HS-5 (cell line): ENCODE measurements around the gene UGCG.
"Not testable (repeated sequence)": the region's sequence is repeated elsewhere in the genome, so short reads cannot be mapped to it uniquely, and the experiment has no call there.

Source experiments
- DNase-seq: peaks from one replicate; pipeline ENCODE4 v3.0.0-alpha.2; 2012; ENCODE audit warnings: low read depth

Gene UGCG

GRCh38 chr9:111920531-111920930 lies 23.9 kb downstream of the UGCG start:
- no peak for DNase-seq

GRCh38 chr9:111922324-111923013 lies 25.9 kb downstream of the UGCG start:
- DNase-seq, result no peak

DNA sequence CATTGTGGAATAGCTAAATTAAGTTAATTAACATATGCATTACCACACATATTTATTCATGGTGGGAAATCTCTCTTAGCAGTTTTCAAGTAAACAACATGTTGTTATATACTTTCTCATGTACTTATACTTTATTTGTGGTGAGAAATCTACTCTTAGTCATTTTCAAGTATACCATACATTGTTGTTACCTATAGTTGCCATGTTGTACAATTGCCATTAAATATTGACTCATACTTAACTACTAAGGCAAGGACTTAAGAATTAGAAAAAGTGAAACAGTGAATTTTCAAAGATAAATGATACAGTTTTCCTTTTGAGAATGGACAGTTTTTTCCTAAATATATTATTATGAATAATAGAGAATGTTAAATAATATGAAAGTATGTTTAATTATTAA lies 27.7 kb downstream of the UGCG start:
- DNase-seq, result no peak

DNA sequence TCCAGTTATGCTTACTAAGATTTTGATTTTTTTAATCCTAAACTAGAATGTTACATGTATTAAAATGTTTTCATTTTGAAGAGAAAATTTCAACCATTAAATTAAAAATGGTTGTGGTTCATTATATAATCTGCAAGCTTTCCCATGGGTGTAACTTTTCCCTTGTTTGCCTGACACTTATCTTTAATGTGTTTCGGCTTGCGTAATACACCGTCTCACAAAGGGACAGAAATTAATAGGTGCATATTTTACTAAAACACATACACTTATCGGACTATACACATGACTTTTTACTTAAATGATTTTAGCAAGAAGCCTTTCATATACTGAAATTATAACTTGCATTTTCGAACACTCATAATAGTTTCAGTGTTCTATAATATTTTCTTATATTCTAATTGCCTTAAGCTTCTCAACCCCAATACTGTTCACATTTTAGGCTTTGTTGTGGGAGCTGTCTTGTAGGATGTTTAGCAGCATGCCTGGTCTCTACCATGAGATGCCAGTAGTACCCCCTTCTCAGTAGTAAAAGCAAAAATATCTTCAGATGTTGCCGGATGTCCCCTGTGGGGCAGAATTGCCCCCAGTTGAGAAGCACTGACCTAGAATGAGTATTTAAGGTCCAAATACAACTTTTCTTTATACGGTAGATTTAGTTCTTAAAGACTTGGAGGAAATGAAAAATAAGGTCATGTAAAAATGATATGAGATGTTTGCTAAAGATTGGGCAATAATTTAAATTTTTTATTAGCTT lies 28.6 kb downstream of the UGCG start:
- DNase-seq, result no peak

- no peak for DNase-seq
Observed at GRCh38 chr9:111925784-111926183, 29.2 kb downstream of the UGCG start.

DNA sequence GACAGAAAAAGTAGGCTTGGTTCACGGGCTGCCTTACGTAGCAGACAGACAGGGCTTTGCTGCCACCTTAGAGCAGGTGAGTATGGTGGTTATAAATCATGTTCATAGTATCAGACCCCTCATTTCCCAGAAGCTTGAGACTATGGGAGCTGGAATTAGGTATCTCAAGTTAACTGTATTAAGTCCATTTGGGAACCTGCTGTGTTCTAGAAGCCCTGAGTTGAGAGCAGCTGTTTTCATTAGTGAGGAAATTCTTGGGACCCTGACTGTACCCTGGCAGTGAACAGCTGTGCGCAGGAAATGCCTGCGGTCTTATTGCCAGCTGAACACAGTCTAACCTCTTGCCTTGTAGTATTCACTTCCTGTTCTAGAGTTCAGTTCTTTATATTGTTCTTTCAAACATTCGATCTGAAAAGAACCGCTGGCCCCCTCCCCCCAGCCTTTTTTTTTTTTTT lies 29.8 kb downstream of the UGCG start:
- no peak for DNase-seq

GRCh38 chr9:111928359-111928720 lies 31.7 kb downstream of the UGCG start:
- DNase-seq, result no peak

- DNase-seq, result no peak
Observed at GRCh38 chr9:111934747-111935146, 38.1 kb downstream of the UGCG start.

- no peak for DNase-seq
Observed at GRCh38 chr9:111936391-111936790, 39.8 kb downstream of the UGCG start.

DNA sequence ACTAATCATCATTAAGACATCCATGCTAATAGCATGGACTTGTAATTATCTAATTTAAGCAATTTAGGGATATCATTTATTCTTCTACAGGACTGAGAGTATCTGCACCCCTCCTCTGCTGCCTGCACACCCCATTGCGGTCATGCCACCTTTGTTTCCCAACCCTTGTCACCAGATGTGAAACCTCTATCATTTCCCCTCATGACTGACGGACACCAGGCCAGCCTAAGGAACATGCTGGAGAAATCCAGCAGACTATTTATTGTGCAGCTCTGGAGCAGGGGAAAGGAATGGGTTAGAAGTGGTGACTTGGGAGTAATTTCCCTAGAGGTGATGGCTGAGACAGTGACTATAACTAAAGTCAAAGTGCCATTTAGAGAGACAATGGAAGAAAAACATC lies 40.7 kb downstream of the UGCG start:
- no peak for DNase-seq

DNA sequence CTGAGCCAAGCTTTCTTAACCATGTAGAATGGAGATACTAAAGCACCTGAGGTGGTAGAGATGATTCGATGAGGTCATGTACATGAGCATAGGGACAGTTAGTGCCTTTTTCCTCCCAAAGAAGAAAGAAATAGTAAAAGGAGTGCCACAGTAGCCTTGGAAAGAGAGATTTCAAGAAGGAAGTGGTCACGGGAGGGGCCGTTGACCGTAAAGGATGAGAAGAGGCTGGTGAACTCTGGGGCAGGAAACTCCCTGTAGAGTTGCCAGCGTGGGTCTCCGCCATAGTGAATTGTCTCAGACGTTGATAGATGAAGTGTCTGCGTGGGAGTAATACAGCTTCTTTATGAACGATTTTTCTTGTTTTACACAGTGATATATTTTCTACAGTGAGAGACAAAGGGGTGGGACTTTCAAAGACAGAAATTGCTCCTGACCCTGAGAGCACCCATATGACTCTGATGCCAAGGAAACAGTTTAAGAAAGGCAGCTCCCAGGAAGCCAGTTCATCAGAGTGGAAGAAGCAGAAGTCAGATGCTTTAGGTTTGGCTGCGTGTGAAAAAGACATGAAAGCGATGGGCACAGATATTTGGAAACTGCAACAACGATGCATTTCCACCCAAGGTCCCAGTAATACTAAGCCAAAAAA lies 41.3 kb downstream of the UGCG start:
- no peak for DNase-seq

DNA sequence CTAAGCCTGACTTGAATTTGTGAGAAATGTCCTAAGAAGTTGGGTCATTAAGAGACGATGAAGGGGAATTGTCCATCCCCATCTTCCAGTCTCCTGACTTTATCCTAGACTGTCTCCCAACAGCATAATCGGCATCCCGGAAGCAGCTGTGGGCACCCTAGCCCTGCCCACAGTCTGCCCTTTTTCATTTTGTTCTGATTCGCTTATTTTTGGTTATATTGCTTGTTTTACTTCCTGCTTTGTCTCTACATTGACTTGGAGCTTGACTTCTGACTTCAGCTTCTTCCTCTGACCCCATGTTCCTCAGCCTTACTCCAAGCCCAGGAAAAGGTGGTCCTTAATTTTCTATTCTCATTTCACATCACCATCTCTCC lies 41.8 kb downstream of the UGCG start:
- DNase-seq, result no peak

GRCh38 chr9:111939322-111939721 lies 42.7 kb downstream of the UGCG start:
- no peak for DNase-seq

- DNase-seq, result no peak
Observed at GRCh38 chr9:111940697-111941096, 44.1 kb downstream of the UGCG start.

DNA sequence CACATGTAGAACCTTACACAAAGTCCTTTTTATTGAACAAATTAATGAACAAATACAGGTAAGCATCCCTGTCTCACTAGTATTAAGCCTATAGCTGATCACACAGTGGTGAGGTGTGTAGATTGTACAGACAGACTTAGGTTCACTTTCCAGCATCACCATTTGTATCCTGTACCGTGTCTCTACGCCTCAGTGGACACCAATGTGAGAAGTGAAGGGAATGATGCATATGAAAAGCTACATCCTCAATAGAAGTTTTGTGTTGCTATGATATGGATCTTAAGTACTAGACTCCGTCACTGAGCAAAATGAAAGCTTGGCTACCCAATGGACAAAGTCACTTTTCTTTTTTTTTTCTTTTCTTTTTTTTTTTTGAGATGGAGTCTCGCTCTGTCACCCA lies 46.6 kb downstream of the UGCG start:
- no peak for DNase-seq

DNA sequence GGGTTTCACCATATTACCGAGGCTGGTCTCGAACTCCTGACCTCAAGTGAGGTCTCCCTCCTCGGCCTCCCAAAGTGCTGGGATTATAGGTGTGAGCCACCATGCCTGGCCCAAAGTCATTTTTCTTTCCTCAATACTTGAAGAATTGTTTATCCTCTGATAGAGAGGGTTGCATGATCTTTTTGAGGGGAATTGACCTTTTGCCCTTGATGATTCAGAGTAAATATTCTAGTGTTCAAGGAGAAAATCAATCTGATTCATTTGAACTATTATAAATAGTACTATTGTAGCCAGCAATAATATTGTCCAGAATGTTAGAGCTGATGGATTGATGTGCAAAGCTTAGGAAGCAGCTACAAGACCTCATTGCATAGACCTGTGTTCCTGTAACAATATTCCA lies 47.1 kb downstream of the UGCG start:
- no peak for DNase-seq

GRCh38 chr9:111944241-111944866 lies 47.7 kb downstream of the UGCG start:
- DNase-seq, result no peak

- DNase-seq, result no peak
Observed at GRCh38 chr9:111945216-111945615, 48.6 kb downstream of the UGCG start.

DNA sequence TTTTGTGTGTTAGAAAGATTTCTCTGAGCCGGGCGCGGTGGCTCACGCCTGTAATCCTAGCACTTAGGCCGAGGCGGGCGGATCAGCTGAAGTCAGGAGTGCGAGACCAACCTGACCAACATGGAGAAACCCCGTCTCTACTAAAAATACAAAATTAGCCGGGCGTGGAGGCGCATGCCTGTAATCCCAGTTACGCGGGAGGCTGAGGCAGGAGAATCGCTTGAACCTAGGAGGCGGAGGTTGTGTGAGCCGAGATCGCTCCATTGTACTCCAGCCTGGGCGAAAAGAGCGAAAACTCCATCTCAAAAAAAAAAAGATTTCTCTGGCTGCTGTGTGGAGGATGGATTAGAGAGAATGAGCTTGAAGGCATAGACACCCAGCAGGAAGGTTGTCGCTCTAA lies 51.5 kb downstream of the UGCG start:
- DNase-seq, result not testable (repeated sequence)

DNA sequence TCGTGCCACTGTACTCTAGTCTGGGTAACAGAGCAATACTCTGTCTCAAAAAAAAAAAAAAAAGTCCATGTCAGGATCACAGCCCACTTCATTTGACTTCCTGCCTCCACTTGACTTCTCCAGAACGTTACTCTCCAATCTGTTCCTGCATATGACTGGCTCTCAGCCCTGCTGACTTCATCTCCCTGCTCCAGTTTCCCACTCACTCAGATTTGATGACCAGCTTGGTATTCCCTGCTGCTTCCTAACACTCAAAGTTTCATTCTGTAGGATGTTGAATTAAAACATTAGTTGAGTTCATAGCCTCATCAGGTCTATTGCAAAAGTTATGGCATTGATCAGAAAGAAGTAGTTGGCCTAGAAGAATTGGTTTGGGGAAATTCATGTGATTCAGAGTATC lies 52.3 kb downstream of the UGCG start:
- no peak for DNase-seq

GRCh38 chr9:111949919-111950318 lies 53.3 kb downstream of the UGCG start:
- no peak for DNase-seq

DNA sequence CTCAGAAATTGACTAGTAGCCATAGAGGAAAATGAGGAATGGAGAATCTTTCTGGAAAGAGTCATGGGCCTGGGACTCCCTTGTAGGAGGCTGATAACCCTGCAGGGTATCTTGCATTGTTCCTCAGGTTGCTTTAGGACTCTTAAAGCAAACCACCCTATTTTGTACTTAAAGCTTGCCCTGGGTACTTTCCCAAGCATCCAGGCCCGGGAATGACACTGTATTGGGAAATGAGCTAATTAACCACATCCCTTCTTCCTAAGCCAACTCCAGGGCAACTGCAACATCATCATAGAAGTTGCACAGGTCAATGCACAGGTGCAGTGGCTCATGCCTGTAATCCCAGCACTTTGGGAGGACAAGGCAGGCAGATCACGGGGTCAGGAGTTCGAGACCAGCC lies 55.9 kb downstream of the UGCG start:
- DNase-seq, result peak; percentile 89

DNA sequence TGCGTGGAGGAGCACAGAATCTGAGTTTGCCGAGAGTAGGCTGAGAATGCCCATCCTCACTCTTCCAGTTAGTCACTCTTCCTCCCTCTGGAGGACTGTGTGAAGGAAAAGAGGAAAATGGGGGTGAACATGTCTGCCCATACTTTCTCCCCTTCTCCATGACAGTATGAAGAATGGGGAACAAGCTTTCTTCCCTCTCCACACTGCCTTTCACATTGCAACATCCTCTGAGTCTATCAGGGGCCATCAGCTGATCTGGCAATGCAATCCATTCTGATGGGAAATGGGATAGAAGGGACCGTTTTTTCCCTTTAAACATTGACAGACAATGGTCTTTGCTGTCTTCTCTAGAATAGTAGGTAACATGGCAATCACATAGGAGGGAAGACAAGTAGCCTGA lies 56.8 kb downstream of the UGCG start:
- DNase-seq, result no peak
